Epithelial cell of proximal tubule (primary cell): ENCODE data around the gene ZNF654. TPM values are rescaled to one million over a fixed set of nuclear protein-coding genes. Genes with fewer than 3 reads are reported as not detected.
A peak's percentile ranks its signal among the peaks of the same experiment; 100 is the strongest.

ENCODE experiments used
- DNase-seq: peaks from one replicate; pipeline ENCODE4 v3.0.0-alpha.2; 2011; ENCODE audit warnings: low read depth
- H3K4me3 ChIP-seq: 2 replicates; pipeline ENCODE4 v1.5.1; 2011; ENCODE audit warnings: low read depth, mild to moderate bottlenecking, low read length
- CTCF ChIP-seq: conservative IDR thresholded peaks from 2 replicates; pipeline ENCODE4 v1.5.1; 2012; ENCODE audit warnings: low read depth, mild to moderate bottlenecking, low read length
- total RNA-seq: library from RNA; depleted of rRNA; stranded (reverse); fragments of >200 nt; gene quantifications from 2 replicates; pipeline ENCODE4 v1.2.3, GENCODE V29; 2015

Gene ZNF654
- total RNA-seq, 1 donor from 2014 or later = 4.6 TPM

GRCh38 chr3:88149509-88150362 is 90.7 kb downstream of the ZNF654 start, which contains the start of gene C3orf38:
C3orf38 (plus strand) TSS chr3:88149959; CDS start chr3:88150053, 94 bp downstream.
- TF ChIP-seq CTCF = no peak
- peak within 1 kb of the TSS; percentile 99 for H3K4me3 ChIP-seq
- peak; percentile 68 for DNase-seq

GRCh38 chr3:88150371-88150770 is 91.3 kb downstream of the ZNF654 start:
- TF ChIP-seq CTCF = no peak
- no peak for DNase-seq
- peak overlapping the region; percentile 99 for H3K4me3 ChIP-seq

GRCh38 chr3:88150806-88151205 is 91.8 kb downstream of the ZNF654 start:
- TF ChIP-seq CTCF = no peak
- DNase-seq = no peak
- H3K4me3 ChIP-seq = peak overlapping the region; percentile 99

DNA sequence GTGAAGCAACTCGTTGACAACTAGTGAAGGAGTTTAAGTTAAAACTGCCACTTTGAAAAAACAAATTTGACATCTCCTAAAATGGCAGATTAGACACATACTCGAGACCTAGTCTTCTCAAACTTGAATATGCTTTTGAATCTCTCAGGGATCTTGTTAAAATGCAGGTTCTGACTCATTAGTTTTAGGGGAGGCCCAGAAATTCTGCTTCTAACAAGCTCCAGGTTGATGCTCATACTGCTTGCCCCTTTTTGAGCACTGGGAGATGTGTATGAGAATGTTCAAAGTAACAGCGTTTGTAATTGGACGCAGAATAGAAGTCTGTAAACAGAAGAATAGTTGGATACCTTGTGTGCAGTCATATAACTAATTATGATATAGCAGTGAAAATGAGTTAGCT is 92.3 kb downstream of the ZNF654 start:
- TF ChIP-seq CTCF = no peak
- DNase-seq = no peak
- peak overlapping the region; percentile 99 for H3K4me3 ChIP-seq

DNA sequence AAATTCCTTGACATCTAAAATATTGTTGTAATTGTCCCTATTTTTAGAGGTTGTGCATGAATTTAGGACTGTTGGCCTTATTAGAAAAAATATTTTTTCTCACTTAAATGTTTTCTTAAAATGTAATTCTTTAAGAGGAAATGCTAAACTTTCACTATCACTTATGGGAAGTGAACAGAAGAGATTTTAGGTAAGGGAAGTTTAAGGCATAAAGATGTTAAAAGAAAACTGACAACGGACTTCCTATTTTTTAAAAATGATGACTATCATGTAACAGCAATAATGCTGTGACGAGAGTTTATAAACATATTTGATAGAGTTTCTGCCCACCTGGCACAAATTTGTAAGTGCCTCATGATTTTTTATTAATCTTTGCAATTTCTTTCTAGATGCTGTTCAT is 93.8 kb downstream of the ZNF654 start:
- no peak for TF ChIP-seq CTCF
- H3K4me3 ChIP-seq = no peak overlapping the region
- no peak for DNase-seq

DNA sequence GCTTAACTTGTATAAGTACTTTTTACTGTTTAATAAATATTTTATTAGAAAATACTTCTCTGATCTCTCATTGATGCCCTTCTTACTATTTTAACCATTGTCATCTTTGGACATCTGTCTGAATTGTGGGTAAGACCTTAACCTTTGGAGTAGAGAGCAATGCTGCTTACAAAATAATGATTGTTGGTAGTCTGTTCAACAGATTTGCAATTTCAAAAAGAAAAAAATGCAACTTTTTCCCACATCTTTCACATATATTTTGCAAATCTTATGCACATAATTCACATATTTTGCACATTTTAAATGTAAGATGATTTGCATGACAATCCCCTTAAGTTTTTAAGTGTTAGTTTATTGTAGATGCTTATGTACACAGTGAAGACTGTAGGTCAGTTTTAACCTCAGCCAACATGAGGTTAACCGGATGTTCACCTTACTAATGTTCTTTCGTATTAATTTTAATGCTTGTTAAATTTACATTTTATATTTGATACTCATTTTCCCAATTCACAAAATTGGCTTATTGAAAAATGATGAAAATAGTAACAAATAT is 107.4 kb downstream of the ZNF654 start:
- H3K4me3 ChIP-seq = no peak overlapping the region
- no peak for TF ChIP-seq CTCF
- DNase-seq = no peak
